GM21528 (cell line): ENCODE results near the gene TSGA10.

Source experiments
- ATAC-seq: cut with Tn5 transposase; IDR thresholded peaks from one replicate; pipeline ENCODE4 v1.9.1; 2021; ENCODE audit warnings: mild to moderate bottlenecking, moderate library complexity; ENCODE audit not compliant: unreplicated experiment, low FRiP score

TSGA10 gene

DNA sequence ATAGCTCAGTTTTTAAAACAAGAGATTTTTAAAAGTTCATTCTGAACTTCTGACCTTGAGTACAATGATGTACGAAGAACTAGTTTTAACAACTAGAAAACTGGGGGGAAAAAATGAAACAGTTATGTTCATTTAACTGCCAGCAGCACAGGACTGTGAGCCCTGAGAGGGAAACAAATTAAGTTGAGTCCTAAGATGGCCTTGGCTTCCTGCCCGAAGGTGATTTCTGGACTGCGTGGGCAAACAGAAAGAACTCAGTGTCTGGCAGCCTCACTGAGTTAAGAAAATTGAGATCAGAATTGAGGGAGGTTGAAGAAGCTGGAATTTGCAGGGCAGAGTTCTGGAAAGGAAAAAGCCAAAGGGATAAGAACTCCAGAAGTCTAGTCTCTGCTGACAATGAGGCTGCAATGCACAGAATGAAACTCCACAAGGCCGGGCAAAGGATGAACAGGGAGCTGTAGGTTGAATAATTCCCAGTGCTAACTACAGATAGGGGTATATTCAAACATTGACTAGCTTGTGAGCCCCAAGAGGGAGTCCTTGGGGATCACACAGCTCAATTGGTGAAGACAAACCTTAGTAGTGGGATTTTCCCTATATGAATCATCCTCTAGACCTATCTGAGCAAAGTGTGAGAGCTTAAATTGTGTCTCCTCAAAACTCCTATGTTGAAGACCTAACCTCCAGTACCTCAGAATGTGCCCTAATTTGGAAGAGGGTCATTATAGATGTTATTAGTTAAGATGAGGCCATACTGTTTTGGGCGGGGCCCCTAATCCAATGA lies 205.6 kb downstream of the TSGA10 start:
- no peak for ATAC-seq

- no peak for ATAC-seq
Observed at GRCh38 chr2:98947554-98947953, 207.2 kb downstream of the TSGA10 start.
